IPS-15b (cell line): ENCODE results near the gene DNAH7.
"Not testable (repeated sequence)": the region's sequence is repeated elsewhere in the genome, so short reads cannot be mapped to it uniquely, and the experiment has no call there.

ENCODE experiments used
- H3K27me3 ChIP-seq: one replicate; pipeline ENCODE4 v1.6.1; 2013; ENCODE audit warnings: low read length; ENCODE audit not compliant: control insufficient read depth, insufficient read depth
- H3K36me3 ChIP-seq: one replicate; pipeline ENCODE4 v1.6.1; 2013; ENCODE audit warnings: low read length; ENCODE audit not compliant: control insufficient read depth, insufficient read depth
- H3K4me1 ChIP-seq: one replicate; pipeline ENCODE4 v1.6.1; 2013; ENCODE audit warnings: mild to moderate bottlenecking, low read length; ENCODE audit not compliant: control insufficient read depth, insufficient read depth
- H3K4me3 ChIP-seq: one replicate; pipeline ENCODE4 v1.5.1; 2013; ENCODE audit warnings: low read depth, low read length
- H3K9ac ChIP-seq: one replicate; pipeline ENCODE4 v1.6.1; 2013; ENCODE audit warnings: low read depth, mild to moderate bottlenecking, low read length
- H3K9me3 ChIP-seq: one replicate; pipeline ENCODE4 v1.6.1; 2013; ENCODE audit warnings: mild to moderate bottlenecking, low read length; ENCODE audit not compliant: control insufficient read depth, insufficient read depth

Gene DNAH7

GRCh38 chr2:196097864-196098660 is 29.4 kb upstream of the DNAH7 start:
- H3K36me3 ChIP-seq = no peaks in the 10 kb centered on the region
- peaks cover 29% of the 10 kb centered on the region for H3K4me1 ChIP-seq
- no peaks in the 10 kb centered on the region for H3K9me3 ChIP-seq
- H3K4me3 ChIP-seq = no peak overlapping the region
- H3K9ac ChIP-seq = no peak overlapping the region
- H3K27me3 ChIP-seq = no peaks in the 10 kb centered on the region

- Histone ChIP-seq H3K9me3 (no peaks in the 10 kb centered on the region), H3K9ac (no peak overlapping the region), H3K4me3 (no peak overlapping the region), H3K27me3 (no peaks in the 10 kb centered on the region), H3K4me1 (peaks cover 29% of the 10 kb centered on the region), H3K36me3 (no peaks in the 10 kb centered on the region)
These were observed 28.5 kb upstream of the DNAH7 start for GRCh38 chr2:196096982-196097745.

GRCh38 chr2:196096264-196096663 is 27.6 kb upstream of the DNAH7 start:
- no peak overlapping the region for H3K4me3 ChIP-seq

GRCh38 chr2:196089448-196089847 is 20.8 kb upstream of the DNAH7 start:
- not testable (repeated sequence) for H3K4me3 ChIP-seq, H3K27me3 ChIP-seq, H3K4me1 ChIP-seq, H3K36me3 ChIP-seq, H3K9me3 ChIP-seq, H3K9ac ChIP-seq

More at GRCh38 chr2:196096264-196096663, 27.6 kb upstream of the DNAH7 start:
- Histone ChIP-seq H3K36me3 (no peaks in the 10 kb centered on the region), H3K9ac (no peak overlapping the region), H3K9me3 (no peaks in the 10 kb centered on the region), H3K4me1 (peaks cover 23% of the 10 kb centered on the region), H3K27me3 (no peaks in the 10 kb centered on the region)

- Histone ChIP-seq H3K9ac (no peak overlapping the region), H3K36me3 (no peaks in the 10 kb centered on the region), H3K27me3 (no peaks in the 10 kb centered on the region), H3K4me3 (no peak overlapping the region), H3K9me3 (no peaks in the 10 kb centered on the region), H3K4me1 (no peaks in the 10 kb centered on the region)
These were observed 19.6 kb upstream of the DNAH7 start for GRCh38 chr2:196088203-196088602.

- Histone ChIP-seq H3K9ac (no peak overlapping the region), H3K4me3 (no peak overlapping the region), H3K36me3 (no peaks in the 10 kb centered on the region), H3K27me3 (no peaks in the 10 kb centered on the region), H3K4me1 (no peaks in the 10 kb centered on the region), H3K9me3 (no peaks in the 10 kb centered on the region)
These were observed 18.1 kb upstream of the DNAH7 start for GRCh38 chr2:196086517-196087368.

GRCh38 chr2:196083601-196084000 is 15.0 kb upstream of the DNAH7 start:
- Histone ChIP-seq H3K9me3 (no peaks in the 10 kb centered on the region), H3K36me3 (no peaks in the 10 kb centered on the region), H3K4me3 (no peak overlapping the region), H3K9ac (no peak overlapping the region), H3K27me3 (no peaks in the 10 kb centered on the region), H3K4me1 (no peaks in the 10 kb centered on the region)

- Histone ChIP-seq H3K4me3 (no peak overlapping the region), H3K9me3 (no peaks in the 10 kb centered on the region), H3K9ac (no peak overlapping the region)
These were observed 11.9 kb upstream of the DNAH7 start for GRCh38 chr2:196080526-196080925.

GRCh38 chr2:196079052-196079451 is 10.4 kb upstream of the DNAH7 start:
- Histone ChIP-seq H3K36me3 (no peaks in the 10 kb centered on the region), H3K9me3 (no peaks in the 10 kb centered on the region), H3K9ac (no peak overlapping the region), H3K4me1 (no peaks in the 10 kb centered on the region), H3K4me3 (no peak overlapping the region), H3K27me3 (no peaks in the 10 kb centered on the region)

More at GRCh38 chr2:196080526-196080925, 11.9 kb upstream of the DNAH7 start:
- no peaks in the 10 kb centered on the region for H3K4me1 ChIP-seq
- no peaks in the 10 kb centered on the region for H3K36me3 ChIP-seq
- no peaks in the 10 kb centered on the region for H3K27me3 ChIP-seq

- Histone ChIP-seq H3K36me3 (no peaks in the 10 kb centered on the region), H3K4me3 (no peak overlapping the region), H3K4me1 (no peaks in the 10 kb centered on the region), H3K9ac (no peak overlapping the region), H3K9me3 (no peaks in the 10 kb centered on the region), H3K27me3 (peaks cover 3% of the 10 kb centered on the region)
These were observed 9.2 kb upstream of the DNAH7 start for GRCh38 chr2:196077821-196078220.

GRCh38 chr2:196076778-196077568 is 8.3 kb upstream of the DNAH7 start:
- Histone ChIP-seq H3K9ac (no peak overlapping the region), H3K27me3 (peaks cover 3% of the 10 kb centered on the region), H3K36me3 (no peaks in the 10 kb centered on the region), H3K9me3 (no peaks in the 10 kb centered on the region), H3K4me3 (no peak overlapping the region), H3K4me1 (no peaks in the 10 kb centered on the region)
